ENCODE data around the gene FAM131B. TPM values are rescaled to one million over a fixed set of nuclear protein-coding genes. Genes with fewer than 3 reads are reported as not detected.

Gene FAM131B
- total and polyA plus RNA-seq, 2 of the 13 experiments (the other 11 are each of a cell fraction or from before 2014, with no cell fraction given), result 0.07 TPM; not detected in 1

- in situ Hi-C loops (cut with HindIII; ENCODE audit: extremely low pct_ligation_motif_present, low pct_unique_long_range_greater_than_20kb), result no loop called here
- intact Hi-C loops (cut with micrococcal nuclease; ENCODE audit: unreplicated experiment), result no loop called here
- FAIRE-seq (no peak), DNase-seq (ENCODE audit: low spot score) (no peak), ATAC-seq (no peak)
- H3K27ac ChIP-seq (ENCODE audit: extremely low read length, insufficient read depth, low read length), result no peak overlapping the region
- ChIA-PET CTCF (ENCODE audit: low intra/inter-chr PET ratio, low total read pairs) (no interaction called here), POLR2A (no interaction called here)
- H3K4me2 ChIP-seq (ENCODE audit: low read depth, low read length), result no peak overlapping the region
- no peak overlapping the region for H3K9ac ChIP-seq (ENCODE audit: insufficient read depth, low read depth, low read length)
- no peaks in the 10 kb centered on the region for H3K79me2 ChIP-seq (ENCODE audit: insufficient read depth, low read length)
- TF ChIP-seq ZBTB4 (CRISPR knock-in tag; IDR thresholded peaks at IDR 0.05; ENCODE audit: borderline replicate concordance), result no peak
- TF ChIP-seq TRAFD1 (CRISPR knock-in tag; IDR thresholded peaks at IDR 0.05; ENCODE audit: borderline replicate concordance), result no peak
- TF ChIP-seq PBX3 (CRISPR knock-in tag; IDR thresholded peaks at IDR 0.05; ENCODE audit: borderline replicate concordance), result no peak
- TF ChIP-seq POLR2AphosphoS2 (IDR thresholded peaks at IDR 0.05; ENCODE audit: low read depth, low read length), result no peak
- TF ChIP-seq ZNF18 (CRISPR knock-in tag; IDR thresholded peaks at IDR 0.05; ENCODE audit: insufficient replicate concordance), result no peak
- TF ChIP-seq NFKB2 (CRISPR knock-in tag; IDR thresholded peaks at IDR 0.05; ENCODE audit: borderline replicate concordance), result no peak
- TF ChIP-seq ZBTB10 (CRISPR knock-in tag; IDR thresholded peaks at IDR 0.05; ENCODE audit: borderline replicate concordance), result no peak
- no peak for TF ChIP-seq MED8 (CRISPR knock-in tag; IDR thresholded peaks at IDR 0.05; ENCODE audit: insufficient replicate concordance)
- TF ChIP-seq, protein P1, sequence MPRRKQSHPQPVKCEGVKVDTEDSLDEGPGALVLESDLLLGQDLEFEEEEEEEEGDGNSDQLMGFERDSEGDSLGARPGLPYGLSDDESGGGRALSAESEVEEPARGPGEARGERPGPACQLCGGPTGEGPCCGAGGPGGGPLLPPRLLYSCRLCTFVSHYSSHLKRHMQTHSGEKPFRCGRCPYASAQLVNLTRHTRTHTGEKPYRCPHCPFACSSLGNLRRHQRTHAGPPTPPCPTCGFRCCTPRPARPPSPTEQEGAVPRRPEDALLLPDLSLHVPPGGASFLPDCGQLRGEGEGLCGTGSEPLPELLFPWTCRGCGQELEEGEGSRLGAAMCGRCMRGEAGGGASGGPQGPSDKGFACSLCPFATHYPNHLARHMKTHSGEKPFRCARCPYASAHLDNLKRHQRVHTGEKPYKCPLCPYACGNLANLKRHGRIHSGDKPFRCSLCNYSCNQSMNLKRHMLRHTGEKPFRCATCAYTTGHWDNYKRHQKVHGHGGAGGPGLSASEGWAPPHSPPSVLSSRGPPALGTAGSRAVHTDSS (CRISPR knock-in tag; conservative IDR thresholded peaks at IDR 0.05), result no peak
- BruUV-seq (replicated peaks), result no TSS peak
- 65% methylated on average over 3 of the region's 3 CpGs for WGBS (ENCODE audit: low lambda C conversion rate)
- no peaks in the 10 kb centered on the region for H4K20me1 ChIP-seq (ENCODE audit: insufficient read depth, low read length)
- no peak overlapping the region for H3K4me3 ChIP-seq (replicated peaks in 1 of 3; ENCODE audit: insufficient read depth in 1 of 3, low read depth in 2 of 3, low read length in 3 of 3)
- no peaks in the 10 kb centered on the region for H3K4me1 ChIP-seq (ENCODE audit: insufficient read depth, low read length)
- H3K27me3 ChIP-seq (ENCODE audit: control insufficient read depth in 1 of 2, insufficient read depth in 2 of 2, low read length in 2 of 2), result no peaks in the 10 kb centered on the region
- no peaks in the 10 kb centered on the region for H3K9me3 ChIP-seq (ENCODE audit: low read length)
- no peak overlapping the region for H2AFZ ChIP-seq (ENCODE audit: low read length)
- no peaks in the 10 kb centered on the region for H3K36me3 ChIP-seq (replicated peaks in 1 of 2; ENCODE audit: control insufficient read depth in 1 of 2, insufficient read depth in 2 of 2, low read length in 2 of 2)
Observed at GRCh38 chr7:143337216-143337615, 25.3 kb downstream of the FAM131B start.

Data from HepG2 (cell line).